H1 (cell line): Measurements from ENCODE around the gene SLC30A3. TPM values are rescaled to one million over a fixed set of nuclear protein-coding genes. Genes with fewer than 3 reads are reported as not detected.

Source experiments
- polyA plus RNA-seq, 7 experiments: library from polyadenylated mRNA; depleted of rRNA in 3 of 7; stranded (reverse) in 5 of 7; unstranded in 2 of 7; fragments of >200 nt in 5 of 7; fragments of 200-250 nt in 2 of 7; gene quantifications; 1 replicate in 5 of 7; 2 replicates in 1 of 7; 4 replicates in 1 of 7; pipeline versions ENCODE4 v1.2.1 to v1.2.3, GENCODE V29; 2011 to 2013; ENCODE audit warnings: missing spikeins in 2 of 7, mixed read lengths in 2 of 7
- total RNA-seq: library from RNA; stranded (reverse); fragmentation: NEBNext Ultra II Directional; extraction: Animal tissue kit (Norgen Biotek cat#: 25700); gene quantifications from 2 replicates; pipeline ENCODE4 v1.2.1, GENCODE V29; 2021
- TF ChIP-seq, protein P1 (sequence below), 3 experiments: IDR thresholded peaks; 1 replicate in 2 of 3; 2 replicates in 1 of 3; pipeline versions ENCODE4 v1.5.1 to v1.6.1; 2011; ENCODE audit warnings: low read length in 3 of 3, mild to moderate bottlenecking in 3 of 3, inconsistent platforms in 2 of 3, low read depth in 1 of 3, moderate library complexity in 1 of 3; ENCODE audit not compliant: insufficient read depth in 1 of 3; ENCODE audit errors: control extremely low read depth in 1 of 3

The SLC30A3 gene
- total and polyA plus RNA-seq, 2 of the 8 experiments (the other 6 are each of a cell fraction or from before 2014, with no cell fraction given): 15.2 to 30.7 TPM

DNA sequence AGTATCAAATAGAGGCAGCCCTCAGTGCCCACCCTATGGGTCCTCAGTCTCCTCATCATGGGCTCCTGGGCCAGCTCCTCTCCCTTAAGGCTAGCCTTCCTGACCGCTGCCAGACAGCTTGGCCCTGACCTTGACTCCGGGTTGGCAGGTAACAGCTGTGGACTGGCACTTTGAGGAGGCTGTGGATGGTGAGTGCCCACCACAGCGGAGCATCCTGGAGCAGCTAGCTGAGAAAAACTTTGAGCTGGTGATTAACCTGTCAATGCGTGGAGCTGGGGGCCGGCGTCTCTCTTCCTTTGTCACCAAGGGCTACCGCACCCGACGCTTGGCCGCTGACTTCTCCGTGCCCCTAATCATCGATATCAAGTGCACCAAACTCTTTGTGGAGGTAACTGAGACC lies 26.7 kb downstream of the SLC30A3 start (continued):
- TF ChIP-seq, protein P1, sequence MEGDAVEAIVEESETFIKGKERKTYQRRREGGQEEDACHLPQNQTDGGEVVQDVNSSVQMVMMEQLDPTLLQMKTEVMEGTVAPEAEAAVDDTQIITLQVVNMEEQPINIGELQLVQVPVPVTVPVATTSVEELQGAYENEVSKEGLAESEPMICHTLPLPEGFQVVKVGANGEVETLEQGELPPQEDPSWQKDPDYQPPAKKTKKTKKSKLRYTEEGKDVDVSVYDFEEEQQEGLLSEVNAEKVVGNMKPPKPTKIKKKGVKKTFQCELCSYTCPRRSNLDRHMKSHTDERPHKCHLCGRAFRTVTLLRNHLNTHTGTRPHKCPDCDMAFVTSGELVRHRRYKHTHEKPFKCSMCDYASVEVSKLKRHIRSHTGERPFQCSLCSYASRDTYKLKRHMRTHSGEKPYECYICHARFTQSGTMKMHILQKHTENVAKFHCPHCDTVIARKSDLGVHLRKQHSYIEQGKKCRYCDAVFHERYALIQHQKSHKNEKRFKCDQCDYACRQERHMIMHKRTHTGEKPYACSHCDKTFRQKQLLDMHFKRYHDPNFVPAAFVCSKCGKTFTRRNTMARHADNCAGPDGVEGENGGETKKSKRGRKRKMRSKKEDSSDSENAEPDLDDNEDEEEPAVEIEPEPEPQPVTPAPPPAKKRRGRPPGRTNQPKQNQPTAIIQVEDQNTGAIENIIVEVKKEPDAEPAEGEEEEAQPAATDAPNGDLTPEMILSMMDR (IDR thresholded peaks at IDR 0.05; ENCODE audit: control extremely low read depth in 1 of 3, insufficient read depth in 1 of 3, low read depth in 1 of 3, low read length in 3 of 3): no peak
